HG02852 (cell line): Measurements from ENCODE around the gene DEFB131B.
"Not testable (repeated sequence)": the region's sequence is repeated elsewhere in the genome, so short reads cannot be mapped to it uniquely, and the experiment has no call there.

ENCODE experiments used
- ATAC-seq: cut with Tn5 transposase; IDR thresholded peaks from one replicate; pipeline ENCODE4 v1.9.1; 2021; ENCODE audit warnings: mild to moderate bottlenecking, moderate library complexity; ENCODE audit not compliant: unreplicated experiment

The DEFB131B gene

DNA sequence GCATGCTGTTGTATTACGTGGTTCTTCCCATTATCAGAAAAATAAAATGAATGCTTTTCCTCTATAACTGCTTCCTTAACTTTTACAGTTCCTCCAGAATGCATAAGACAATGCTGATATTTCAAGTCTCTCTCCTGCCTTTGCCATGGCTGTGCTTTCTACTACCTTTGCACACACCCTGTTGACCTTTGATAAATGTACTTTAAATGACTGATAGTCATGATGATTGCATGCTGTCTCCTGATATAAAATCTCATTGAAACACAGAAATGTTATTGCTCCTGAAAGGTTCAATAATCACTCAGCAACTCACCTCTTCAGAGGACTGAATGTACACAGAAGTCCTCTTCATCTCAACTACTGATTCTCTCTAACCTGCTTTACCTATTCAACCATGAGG is at the start of gene DEFB131B:
DEFB131B (plus strand) TSS at position 395 of the 400 bp plus-strand sequence; CDS start at position 395, 0 bp downstream.
- not testable (repeated sequence) for ATAC-seq

DNA sequence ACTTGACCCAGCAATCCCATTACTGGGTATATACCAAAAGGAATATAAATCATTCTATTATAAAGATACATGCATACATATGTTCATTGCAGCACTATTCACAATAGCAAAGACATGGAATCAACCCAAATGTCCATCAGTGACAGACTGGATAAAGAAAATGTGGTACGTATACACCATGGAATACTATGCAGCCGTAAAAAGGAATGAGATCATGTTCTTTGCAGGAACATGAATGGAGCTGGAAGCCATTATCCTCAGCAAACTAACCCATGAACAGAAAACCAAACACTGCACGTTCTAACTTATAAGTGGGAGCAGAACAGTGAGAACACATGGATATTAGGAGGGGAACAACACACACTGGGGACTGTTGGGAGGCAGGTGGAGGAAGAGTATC is 49.0 kb upstream of the DEFB131B start:
- ATAC-seq = not testable (repeated sequence)

DNA sequence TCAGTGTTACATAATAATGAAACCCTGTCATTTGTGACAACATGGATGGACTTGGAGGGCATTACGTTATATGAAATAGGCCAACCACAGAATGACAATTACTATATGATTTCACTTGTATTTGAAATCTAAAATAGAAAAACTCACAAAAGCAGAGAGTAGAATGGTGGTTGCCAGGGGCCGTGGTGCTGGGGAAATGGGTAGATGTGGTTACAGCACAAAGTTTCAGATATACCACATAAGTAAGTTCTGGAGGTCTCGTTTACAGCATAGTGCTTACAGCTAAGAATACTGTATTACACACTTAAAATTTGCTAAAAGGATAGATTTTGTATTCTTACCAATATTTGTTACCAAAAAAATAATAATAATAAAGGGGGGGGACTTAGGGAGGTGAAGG is 48.6 kb upstream of the DEFB131B start:
- not testable (repeated sequence) for ATAC-seq

DNA sequence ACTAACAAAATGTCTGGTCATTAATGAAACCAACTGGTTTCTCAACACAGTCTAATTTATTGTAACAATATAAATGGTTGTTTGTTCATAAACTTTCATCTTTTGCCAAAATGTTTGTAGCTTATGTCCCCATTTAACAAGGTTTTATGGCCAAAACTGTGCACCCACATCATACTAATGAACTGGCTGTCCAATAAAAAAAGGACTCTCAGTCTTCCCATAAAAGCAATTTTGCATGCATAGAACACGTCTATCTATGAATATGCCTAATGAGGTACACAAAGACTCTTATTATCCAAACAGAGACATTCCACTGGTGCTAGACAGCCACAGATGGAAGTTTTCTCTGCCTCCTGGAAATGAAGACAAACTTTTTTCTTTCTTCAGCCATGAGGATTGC is 45.4 kb upstream of the DEFB131B start, which contains the start of gene DEFB108B:
DEFB108B (plus strand) TSS at position 390 of the 400 bp plus-strand sequence; CDS start at position 390, 0 bp downstream.
- not testable (repeated sequence) for ATAC-seq

DNA sequence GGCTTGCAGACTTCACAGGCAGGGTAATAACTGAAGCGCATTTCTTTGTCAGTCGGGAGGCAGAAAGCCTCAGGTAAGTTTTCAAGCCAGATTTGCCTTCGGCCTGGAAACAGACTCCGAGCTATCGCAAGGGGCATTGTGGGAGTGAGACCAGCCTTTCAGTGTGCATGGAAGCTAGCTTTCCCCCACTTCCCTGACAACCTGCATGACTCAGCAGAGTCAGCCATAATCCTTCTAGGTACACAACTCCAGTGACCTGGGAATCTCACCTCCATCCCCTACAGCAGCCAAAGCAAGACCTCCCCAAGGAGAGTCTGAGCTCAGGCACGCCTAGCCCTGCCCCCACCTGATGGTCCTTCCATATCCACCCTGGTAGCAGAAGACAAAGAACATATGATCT is 35.5 kb upstream of the DEFB131B start:
- ATAC-seq = not testable (repeated sequence)

GRCh38 chr11:71843355-71843754 is 34.9 kb upstream of the DEFB131B start:
- ATAC-seq = not testable (repeated sequence)

GRCh38 chr11:71843858-71844257 is 34.4 kb upstream of the DEFB131B start:
- ATAC-seq = no peak

DNA sequence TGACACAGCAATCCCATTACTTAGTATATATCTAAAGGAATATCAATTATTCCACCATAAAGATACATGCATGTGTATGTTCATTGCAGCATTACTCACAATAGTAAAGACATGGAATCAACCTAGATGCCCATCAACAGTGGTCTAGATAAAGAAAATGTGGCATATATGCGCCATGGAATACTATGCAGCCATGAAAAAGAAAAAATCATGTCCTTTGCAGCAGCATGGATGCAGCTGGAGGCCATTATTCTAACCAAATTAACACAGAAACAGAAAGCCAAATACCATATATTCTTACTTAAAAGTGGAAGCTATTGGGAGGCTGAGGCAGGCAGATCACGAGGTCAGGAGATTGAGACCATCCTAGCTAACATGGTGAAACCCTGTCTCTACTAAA is 24.4 kb upstream of the DEFB131B start:
- ATAC-seq = not testable (repeated sequence)

DNA sequence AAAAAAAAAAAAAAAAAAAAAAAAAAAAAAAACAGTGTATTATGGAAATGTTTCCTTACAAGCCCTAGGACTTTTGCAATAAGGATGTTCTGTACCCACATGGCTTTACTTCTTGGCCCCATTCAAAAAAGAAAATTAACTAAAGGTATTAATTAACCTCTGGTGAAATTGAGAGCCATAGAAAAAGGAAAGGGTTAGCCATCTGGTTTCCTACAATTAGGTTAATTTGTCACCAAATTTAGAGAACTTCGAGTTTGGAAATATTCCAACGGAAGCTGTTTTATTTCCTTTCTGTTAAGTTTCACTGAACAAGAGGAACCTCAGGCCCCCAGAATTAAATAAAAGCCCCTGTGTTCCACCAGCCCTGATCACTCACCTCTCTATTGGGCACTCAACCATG is 22.4 kb upstream of the DEFB131B start:
- ATAC-seq = not testable (repeated sequence)

GRCh38 chr11:71860835-71861234 is 17.4 kb upstream of the DEFB131B start:
- ATAC-seq = not testable (repeated sequence)

- not testable (repeated sequence) for ATAC-seq
Measured at GRCh38 chr11:71863978-71864627, 14.2 kb upstream of the DEFB131B start.

DNA sequence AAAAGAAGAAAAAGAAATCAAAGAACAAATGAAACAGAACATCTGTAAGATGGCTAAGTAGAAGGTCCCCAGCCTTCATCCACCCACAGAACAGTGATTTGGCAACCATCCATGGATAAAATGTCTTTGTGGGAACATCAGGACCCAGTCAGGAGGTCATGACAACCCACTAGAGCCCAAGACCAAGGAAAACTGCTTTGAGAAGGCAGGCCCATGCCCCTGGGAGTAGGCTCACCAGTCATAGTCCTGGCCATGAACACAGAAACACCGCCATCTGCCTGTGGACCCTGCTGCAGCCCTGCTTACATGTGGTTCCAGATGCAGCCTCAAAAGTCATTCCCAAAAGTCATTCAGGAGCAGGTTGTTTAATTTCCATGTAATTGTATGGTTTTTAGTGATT is 11.0 kb upstream of the DEFB131B start:
- ATAC-seq = not testable (repeated sequence)

DNA sequence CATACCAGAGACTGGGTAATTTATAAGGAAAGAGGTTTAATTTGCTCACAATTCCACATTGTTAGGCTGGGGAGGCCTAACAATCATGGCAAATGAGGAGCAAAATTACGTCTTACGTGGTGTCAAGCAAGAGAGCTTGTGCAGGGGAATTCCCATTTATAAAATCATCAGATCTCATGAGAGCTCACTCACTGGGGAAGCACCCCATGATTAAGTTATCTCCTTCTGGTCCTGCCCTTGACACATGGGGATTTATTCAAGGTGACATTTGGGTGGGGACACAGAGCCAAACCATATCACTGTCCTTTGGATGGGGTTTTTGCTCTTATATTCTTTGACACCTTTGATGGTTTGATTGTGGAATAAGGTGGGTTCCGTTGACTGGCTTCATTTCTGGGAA is 8.3 kb upstream of the DEFB131B start:
- not testable (repeated sequence) for ATAC-seq

GRCh38 chr11:71870661-71871060 is 7.6 kb upstream of the DEFB131B start:
- ATAC-seq = not testable (repeated sequence)

GRCh38 chr11:71876262-71876661 is 2.0 kb upstream of the DEFB131B start:
- not testable (repeated sequence) for ATAC-seq

- not testable (repeated sequence) for ATAC-seq
Measured at GRCh38 chr11:71885806-71886205, 7.6 kb downstream of the DEFB131B start.

GRCh38 chr11:71888335-71889010 is 10.2 kb downstream of the DEFB131B start:
- not testable (repeated sequence) for ATAC-seq

DNA sequence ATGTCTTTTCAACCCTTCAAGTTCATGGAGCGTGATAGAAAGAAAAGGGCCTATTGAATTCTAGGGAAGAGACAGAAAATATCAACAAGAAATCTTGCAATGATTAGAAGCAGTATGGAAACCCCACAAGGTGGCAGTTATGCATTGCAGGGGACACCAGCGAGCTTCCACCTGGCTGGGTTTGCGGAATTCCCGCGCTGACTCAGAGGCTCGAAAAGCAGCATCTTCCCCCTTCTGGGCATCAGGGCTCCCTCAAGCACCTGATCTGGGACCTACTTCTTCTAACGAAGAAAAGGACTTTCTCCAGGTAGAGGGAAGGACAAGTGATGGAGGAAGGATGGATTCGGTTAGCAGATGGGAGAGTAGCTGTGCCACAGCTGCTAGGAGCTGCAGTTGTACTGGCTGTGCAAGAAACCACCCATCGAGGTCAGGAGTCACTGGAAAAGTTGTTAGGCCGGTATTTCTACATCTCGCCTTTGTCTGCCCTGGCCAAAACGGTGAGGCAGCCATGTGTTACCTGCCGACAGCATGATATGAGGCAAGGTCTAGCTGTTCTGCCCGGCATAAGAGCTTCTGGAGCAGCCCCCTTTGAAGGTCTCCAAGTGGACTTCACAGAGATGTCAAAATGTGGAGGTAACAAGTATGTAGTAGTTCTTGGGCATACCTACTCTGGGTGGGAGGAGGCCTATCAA is 11.1 kb downstream of the DEFB131B start:
- not testable (repeated sequence) for ATAC-seq

DNA sequence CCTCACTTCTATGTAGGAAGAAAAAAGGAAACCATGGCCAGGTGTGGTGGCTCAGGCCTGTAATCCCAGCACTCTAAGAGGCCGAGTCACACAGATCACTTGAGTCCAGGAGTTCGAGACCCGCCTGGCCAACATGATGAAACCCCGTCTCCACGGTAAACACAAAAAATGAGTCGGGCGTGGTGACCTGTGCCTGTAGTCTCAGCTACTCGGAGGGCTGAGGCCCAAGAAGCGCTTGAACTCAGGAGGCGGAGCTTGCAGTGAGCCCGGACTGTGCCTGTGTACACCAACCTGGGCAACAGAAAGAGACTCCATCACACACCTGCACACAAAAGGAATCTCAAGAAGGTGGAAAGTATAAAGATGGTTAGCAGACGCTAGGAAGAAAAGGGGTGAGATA is 17.7 kb downstream of the DEFB131B start:
- ATAC-seq = no peak

DNA sequence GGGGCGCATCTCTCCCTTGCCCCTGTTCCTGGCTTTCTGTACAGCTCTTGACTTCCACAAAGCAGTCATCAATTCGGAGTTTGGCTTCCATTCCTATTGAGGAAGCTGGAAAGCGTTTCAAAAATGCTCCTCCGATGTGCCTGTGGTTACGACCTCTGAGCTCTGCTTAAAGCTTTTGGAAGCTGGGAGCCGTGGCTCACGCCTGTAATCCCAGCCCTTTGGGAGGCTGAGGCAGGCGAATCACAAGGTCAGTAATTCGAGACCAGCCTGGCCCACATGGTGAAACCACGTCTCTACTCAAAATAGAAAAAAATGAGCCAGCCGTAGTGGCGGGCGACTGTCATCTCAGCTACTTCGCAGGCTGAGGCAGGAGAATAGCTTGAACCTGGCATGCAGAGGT is 22.9 kb downstream of the DEFB131B start:
- ATAC-seq = not testable (repeated sequence)

DNA sequence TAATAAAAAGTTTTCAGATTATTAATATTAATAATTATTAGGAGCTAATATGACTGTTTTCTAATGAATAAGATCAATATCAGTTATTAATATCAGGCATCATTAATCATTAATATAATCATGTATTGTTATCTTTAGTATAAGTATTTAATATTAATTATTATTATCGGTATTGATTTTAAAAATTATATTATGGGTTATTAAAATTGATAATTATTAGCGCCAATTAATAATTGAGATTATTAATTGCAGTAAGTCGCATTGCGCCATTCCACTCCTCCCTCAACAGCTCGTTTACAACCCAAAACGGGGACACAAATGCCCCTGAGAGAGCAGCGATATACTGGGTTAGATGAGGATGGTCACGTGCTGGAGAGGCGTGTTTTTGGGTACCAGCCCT is 30.0 kb downstream of the DEFB131B start:
- no peak for ATAC-seq

DNA sequence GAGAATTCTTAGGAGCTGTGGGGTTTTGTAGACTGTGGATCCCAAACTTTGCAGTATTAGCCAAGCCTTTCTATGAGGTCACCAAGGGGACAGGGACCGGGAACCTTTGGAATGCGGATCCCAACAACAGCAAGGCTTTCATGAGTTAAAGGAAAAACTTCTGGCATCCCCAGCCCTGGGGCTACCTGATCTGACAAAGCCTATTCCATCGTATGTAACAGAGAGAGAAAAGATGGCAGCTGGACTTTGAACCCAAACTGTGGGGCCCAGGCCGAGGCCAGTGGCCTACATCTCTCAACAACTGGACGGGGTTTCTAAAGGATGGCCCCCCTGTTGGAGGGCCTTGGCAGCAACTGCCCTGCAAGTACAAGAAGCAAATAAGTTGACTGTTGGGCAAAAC is 32.5 kb downstream of the DEFB131B start:
- not testable (repeated sequence) for ATAC-seq
